Lower lobe of right lung (tissue), 2 donors: ENCODE results near the gene PHACTR3. TPM values are rescaled to one million over a fixed set of nuclear protein-coding genes. Genes with fewer than 3 reads are reported as not detected.

Source experiments
- ATAC-seq, 2 donors: fragments of 200-7000 bp; cut with Tn5 transposase; one replicate each; pipeline ENCODE4 v1.9.1; 2020 to 2022; ENCODE audit warnings: mild to moderate bottlenecking in 2 of 2, moderate library complexity in 2 of 2
- DNase-seq: peaks from one replicate; pipeline ENCODE4 v3.0.0-alpha.2; 2020
- H3K27ac ChIP-seq: fragments of 200-600 bp; one replicate; pipeline ENCODE4 v1.8.0; 2022
- H3K27me3 ChIP-seq: fragments of 200-600 bp; one replicate; pipeline ENCODE4 v1.8.0; 2022; ENCODE audit warnings: low read depth
- H3K36me3 ChIP-seq: fragments of 200-600 bp; one replicate; pipeline ENCODE4 v1.8.0; 2022; ENCODE audit warnings: mild to moderate bottlenecking
- H3K4me1 ChIP-seq: fragments of 200-600 bp; one replicate; pipeline ENCODE4 v1.8.0; 2022
- H3K4me3 ChIP-seq: fragments of 200-600 bp; one replicate; pipeline ENCODE4 v1.8.0; 2022; ENCODE audit warnings: mild to moderate bottlenecking
- H3K9me3 ChIP-seq: fragments of 200-600 bp; one replicate; pipeline ENCODE4 v1.8.0; 2022
- CTCF ChIP-seq: fragments of 200-600 bp; IDR thresholded peaks from one replicate; pipeline ENCODE4 v1.8.0; 2022; ENCODE audit warnings: antibody characterized with exemption, mild to moderate bottlenecking
- intact Hi-C: fragments of 100-400 bp; cut with DNase I; formaldehyde crosslinking; loops from one replicate; pipeline ENCODE4 v1.11.0; 2022
- total RNA-seq: library from RNA; stranded (reverse); fragmentation: NEBNext Ultra II Directional; extraction: Animal tissue kit (Norgen Biotek cat#: 25700); gene quantifications from one replicate; pipeline ENCODE4 v1.2.1, GENCODE V29; 2021
- donor health status: DM: no; HTN: yes; CAD: no; lungs with severe emphysema.

PHACTR3 gene
- total RNA-seq, 1 donor from 2014 or later, result 9.0 TPM

- no peak for DNase-seq
Observed at GRCh38 chr20:59561228-59561605, 43.1 kb upstream of the PHACTR3 start.

GRCh38 chr20:59561614-59562277 is 42.6 kb upstream of the PHACTR3 start:
- DNase-seq, result no peak

More at GRCh38 chr20:59561228-59561605, 43.1 kb upstream of the PHACTR3 start:
- no peaks in the 10 kb centered on the region for H3K36me3 ChIP-seq
- intact Hi-C loops, result no loop called here
- H3K27ac ChIP-seq, result no peak overlapping the region
- H3K4me3 ChIP-seq, result no peak overlapping the region
- no peak for ATAC-seq
- peaks cover 18% of the 10 kb centered on the region for H3K27me3 ChIP-seq
- no peaks in the 10 kb centered on the region for H3K9me3 ChIP-seq
- TF ChIP-seq CTCF, result no peak
- no peaks in the 10 kb centered on the region for H3K4me1 ChIP-seq

GRCh38 chr20:59564171-59564570 is 40.2 kb upstream of the PHACTR3 start:
- peaks cover 26% of the 10 kb centered on the region for H3K27me3 ChIP-seq
- DNase-seq (no peak), ATAC-seq (no peak)
- no peaks in the 10 kb centered on the region for H3K9me3 ChIP-seq
- intact Hi-C loops, result no loop called here
- H3K27ac ChIP-seq, result no peak overlapping the region
- H3K36me3 ChIP-seq, result no peaks in the 10 kb centered on the region
- H3K4me1 ChIP-seq, result no peaks in the 10 kb centered on the region
- no peak for TF ChIP-seq CTCF
- no peak overlapping the region for H3K4me3 ChIP-seq

More at GRCh38 chr20:59561614-59562277, 42.6 kb upstream of the PHACTR3 start:
- intact Hi-C loops, result no loop called here
- Histone ChIP-seq H3K36me3 (no peaks in the 10 kb centered on the region), H3K9me3 (no peaks in the 10 kb centered on the region), H3K4me3 (no peak overlapping the region), H3K27me3 (peaks cover 18% of the 10 kb centered on the region), H3K27ac (no peak overlapping the region), H3K4me1 (no peaks in the 10 kb centered on the region)
- TF ChIP-seq CTCF, result no peak
- ATAC-seq, result no peak

GRCh38 chr20:59564943-59565342 is 39.4 kb upstream of the PHACTR3 start:
- intact Hi-C loops, result no loop called here
- DNase-seq (no peak), ATAC-seq (no peak)
- no peaks in the 10 kb centered on the region for H3K9me3 ChIP-seq
- H3K4me3 ChIP-seq, result no peak overlapping the region
- no peak overlapping the region for H3K27ac ChIP-seq
- no peaks in the 10 kb centered on the region for H3K4me1 ChIP-seq
- peaks cover 26% of the 10 kb centered on the region for H3K27me3 ChIP-seq
- TF ChIP-seq CTCF, result no peak
- no peaks in the 10 kb centered on the region for H3K36me3 ChIP-seq

- no peak overlapping the region for H3K27ac ChIP-seq
- DNase-seq, result no peak
- ATAC-seq, result no peak
- intact Hi-C loops, result no loop called here
- no peaks in the 10 kb centered on the region for H3K36me3 ChIP-seq
- H3K4me1 ChIP-seq, result no peaks in the 10 kb centered on the region
- no peaks in the 10 kb centered on the region for H3K9me3 ChIP-seq
- TF ChIP-seq CTCF, result no peak
- peaks cover 22% of the 10 kb centered on the region for H3K27me3 ChIP-seq
- H3K4me3 ChIP-seq, result no peak overlapping the region
Observed at GRCh38 chr20:59565768-59566461, 38.4 kb upstream of the PHACTR3 start.
